ENCODE results near the gene TRPV3. TPM values are rescaled to one million over a fixed set of nuclear protein-coding genes. Genes with fewer than 3 reads are reported as not detected.

The TRPV3 gene
- total and polyA plus RNA-seq, 2 of the 13 experiments (the other 11 are each of a cell fraction or from before 2014, with no cell fraction given), result 0.90 to 1.0 TPM

DNA sequence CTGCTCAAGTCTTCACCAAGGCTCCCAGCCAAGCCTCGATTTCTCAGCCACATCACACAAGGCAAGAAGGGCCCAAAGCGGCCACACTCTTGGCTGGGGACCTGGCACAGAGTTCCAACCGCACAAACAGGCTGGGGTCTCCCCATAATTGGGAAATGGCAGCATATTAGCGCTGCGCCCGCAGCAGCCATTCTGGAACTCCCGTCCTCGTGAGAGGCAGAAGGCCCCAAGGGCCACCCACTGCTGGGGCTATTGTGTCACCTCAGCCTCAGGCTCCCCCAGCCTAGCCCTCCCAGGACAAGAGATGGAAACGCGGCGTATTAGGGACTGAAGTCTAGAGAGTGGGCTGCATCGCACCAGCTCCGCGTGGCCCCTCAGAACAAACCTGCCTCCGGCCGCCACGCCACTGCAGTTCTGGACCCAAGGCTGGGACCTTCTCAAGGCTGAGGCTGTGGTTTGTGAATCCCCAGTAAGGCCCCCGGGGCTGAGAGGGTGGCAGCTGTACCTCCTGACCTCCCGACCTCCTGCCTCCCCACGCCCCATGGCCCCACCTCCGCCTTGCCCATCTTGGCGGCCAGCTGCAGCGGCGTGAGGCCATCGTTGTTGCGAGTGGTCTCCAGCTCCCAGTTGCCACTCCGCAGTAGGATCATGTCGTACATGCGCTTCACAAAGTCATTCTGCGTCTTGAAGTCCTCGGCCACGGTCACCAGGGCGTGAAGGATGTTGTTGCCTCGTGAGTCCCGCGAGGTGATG lies 25.3 kb downstream of the TRPV3 start:
- DNase-seq (ENCODE audit: low spot score) (no peak), ATAC-seq (no peak), FAIRE-seq (no peak)
- Histone ChIP-seq H3K79me2 (ENCODE audit: insufficient read depth, low read length) (no peaks in the 10 kb centered on the region), H2AFZ (ENCODE audit: low read length) (no peak overlapping the region), H3K27me3 (ENCODE audit: control insufficient read depth in 1 of 2, insufficient read depth in 2 of 2, low read length in 2 of 2) (no peaks in the 10 kb centered on the region), H3K36me3 (replicated peaks in 1 of 2; ENCODE audit: control insufficient read depth in 1 of 2, insufficient read depth in 2 of 2, low read length in 2 of 2) (no peaks in the 10 kb centered on the region), H3K27ac (ENCODE audit: extremely low read length, insufficient read depth, low read length) (no peak overlapping the region), H3K4me3 (replicated peaks in 1 of 3; ENCODE audit: insufficient read depth in 1 of 3, low read depth in 2 of 3, low read length in 3 of 3) (no peak overlapping the region), H4K20me1 (ENCODE audit: insufficient read depth, low read length) (no peaks in the 10 kb centered on the region), H3K4me1 (ENCODE audit: insufficient read depth, low read length) (peaks cover 49% of the 10 kb centered on the region), H3K9ac (ENCODE audit: insufficient read depth, low read depth, low read length) (no peak overlapping the region), H3K9me3 (ENCODE audit: low read length) (no peaks in the 10 kb centered on the region), H3K4me2 (ENCODE audit: low read depth, low read length) (no peak overlapping the region)
- 87% methylated on average over 26 of the region's 36 CpGs for WGBS (ENCODE audit: low lambda C conversion rate)
- intact Hi-C loops (cut with micrococcal nuclease; ENCODE audit: unreplicated experiment) (loop anchor here (5.0 kb wide), 1 partner anchor 60 kb away; the partner anchor contains the start of gene SPATA22), in situ Hi-C loops (cut with HindIII; ENCODE audit: extremely low pct_ligation_motif_present, low pct_unique_long_range_greater_than_20kb) (no loop called here)
- CTCF ChIA-PET (ENCODE audit: low intra/inter-chr PET ratio, low total read pairs), result no interaction called here
- POLR2A ChIA-PET, result no interaction called here
- BruUV-seq (replicated peaks), result no TSS peak
- TF ChIP-seq MLLT10 (CRISPR knock-in tag; IDR thresholded peaks at IDR 0.05) (no peak), ELF1 (CRISPR knock-in tag; IDR thresholded peaks at IDR 0.05) (no peak), ZNF569 (CRISPR knock-in tag; IDR thresholded peaks at IDR 0.05; ENCODE audit: borderline replicate concordance) (no peak), ZFP37 (CRISPR knock-in tag; IDR thresholded peaks at IDR 0.05; ENCODE audit: borderline replicate concordance) (no peak), EP300 (IDR thresholded peaks at IDR 0.05; ENCODE audit: low read depth in 2 of 2, low read length in 2 of 2) (no peak), EP300 (CRISPR knock-in tag; IDR thresholded peaks at IDR 0.05; ENCODE audit: borderline replicate concordance) (no peak), ZNF703 (CRISPR knock-in tag; IDR thresholded peaks at IDR 0.05; ENCODE audit: borderline replicate concordance) (no peak), SP5 (CRISPR knock-in tag; IDR thresholded peaks at IDR 0.05; ENCODE audit: borderline replicate concordance, low read depth) (no peak), ZNF780A (CRISPR knock-in tag; IDR thresholded peaks at IDR 0.05) (no peak), PRMT3 (CRISPR knock-in tag; IDR thresholded peaks at IDR 0.05; ENCODE audit: borderline replicate concordance, low read depth) (no peak), GABPA (IDR thresholded peaks at IDR 0.05; ENCODE audit: low read depth, low read length) (no peak), GABPA (CRISPR knock-in tag; IDR thresholded peaks at IDR 0.05; ENCODE audit: low read depth) (no peak)
- TF ChIP-seq, protein P1, sequence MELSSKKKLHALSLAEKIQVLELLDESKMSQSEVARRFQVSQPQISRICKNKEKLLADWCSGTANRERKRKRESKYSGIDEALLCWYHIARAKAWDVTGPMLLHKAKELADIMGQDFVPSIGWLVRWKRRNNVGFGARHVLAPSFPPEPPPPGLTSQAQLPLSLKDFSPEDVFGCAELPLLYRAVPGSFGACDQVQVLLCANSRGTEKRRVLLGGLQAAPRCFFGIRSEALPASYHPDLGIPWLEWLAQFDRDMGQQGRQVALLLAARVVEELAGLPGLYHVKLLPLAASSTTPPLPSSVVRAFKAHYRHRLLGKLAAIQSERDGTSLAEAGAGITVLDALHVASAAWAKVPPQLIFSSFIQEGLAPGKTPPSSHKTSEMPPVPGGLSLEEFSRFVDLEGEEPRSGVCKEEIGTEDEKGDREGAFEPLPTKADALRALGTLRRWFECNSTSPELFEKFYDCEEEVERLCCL (CRISPR knock-in tag; IDR thresholded peaks at IDR 0.05; ENCODE audit: borderline replicate concordance), result no peak
- TF ChIP-seq, protein P2, sequence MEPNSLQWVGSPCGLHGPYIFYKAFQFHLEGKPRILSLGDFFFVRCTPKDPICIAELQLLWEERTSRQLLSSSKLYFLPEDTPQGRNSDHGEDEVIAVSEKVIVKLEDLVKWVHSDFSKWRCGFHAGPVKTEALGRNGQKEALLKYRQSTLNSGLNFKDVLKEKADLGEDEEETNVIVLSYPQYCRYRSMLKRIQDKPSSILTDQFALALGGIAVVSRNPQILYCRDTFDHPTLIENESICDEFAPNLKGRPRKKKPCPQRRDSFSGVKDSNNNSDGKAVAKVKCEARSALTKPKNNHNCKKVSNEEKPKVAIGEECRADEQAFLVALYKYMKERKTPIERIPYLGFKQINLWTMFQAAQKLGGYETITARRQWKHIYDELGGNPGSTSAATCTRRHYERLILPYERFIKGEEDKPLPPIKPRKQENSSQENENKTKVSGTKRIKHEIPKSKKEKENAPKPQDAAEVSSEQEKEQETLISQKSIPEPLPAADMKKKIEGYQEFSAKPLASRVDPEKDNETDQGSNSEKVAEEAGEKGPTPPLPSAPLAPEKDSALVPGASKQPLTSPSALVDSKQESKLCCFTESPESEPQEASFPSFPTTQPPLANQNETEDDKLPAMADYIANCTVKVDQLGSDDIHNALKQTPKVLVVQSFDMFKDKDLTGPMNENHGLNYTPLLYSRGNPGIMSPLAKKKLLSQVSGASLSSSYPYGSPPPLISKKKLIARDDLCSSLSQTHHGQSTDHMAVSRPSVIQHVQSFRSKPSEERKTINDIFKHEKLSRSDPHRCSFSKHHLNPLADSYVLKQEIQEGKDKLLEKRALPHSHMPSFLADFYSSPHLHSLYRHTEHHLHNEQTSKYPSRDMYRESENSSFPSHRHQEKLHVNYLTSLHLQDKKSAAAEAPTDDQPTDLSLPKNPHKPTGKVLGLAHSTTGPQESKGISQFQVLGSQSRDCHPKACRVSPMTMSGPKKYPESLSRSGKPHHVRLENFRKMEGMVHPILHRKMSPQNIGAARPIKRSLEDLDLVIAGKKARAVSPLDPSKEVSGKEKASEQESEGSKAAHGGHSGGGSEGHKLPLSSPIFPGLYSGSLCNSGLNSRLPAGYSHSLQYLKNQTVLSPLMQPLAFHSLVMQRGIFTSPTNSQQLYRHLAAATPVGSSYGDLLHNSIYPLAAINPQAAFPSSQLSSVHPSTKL (CRISPR knock-in tag; IDR thresholded peaks at IDR 0.05), result no peak
